Measurements from ENCODE around the gene B4GALT1.
"Not testable (repeated sequence)": the region's sequence is repeated elsewhere in the genome, so short reads cannot be mapped to it uniquely, and the experiment has no call there.

Gene B4GALT1

GRCh38 chr9:33101104-33101951 lies 65.8 kb downstream of the B4GALT1 start:
- no peak for DNase-seq (ENCODE audit: low read depth)

GRCh38 chr9:33099754-33100153 lies 67.4 kb downstream of the B4GALT1 start:
- no peak for DNase-seq (ENCODE audit: low read depth)

GRCh38 chr9:33097192-33097591 lies 69.9 kb downstream of the B4GALT1 start:
- DNase-seq (ENCODE audit: low read depth), result no peak

- DNase-seq (ENCODE audit: low read depth), result no peak
Measured at GRCh38 chr9:33092634-33093033, 74.5 kb downstream of the B4GALT1 start.

- not testable (repeated sequence) for DNase-seq (ENCODE audit: low read depth)
Measured at GRCh38 chr9:33085672-33086071, 81.5 kb downstream of the B4GALT1 start.

- no peak for DNase-seq (ENCODE audit: low read depth)
Measured at GRCh38 chr9:33082538-33083326, 84.4 kb downstream of the B4GALT1 start.

GRCh38 chr9:33082128-33082527 lies 85.0 kb downstream of the B4GALT1 start:
- DNase-seq (ENCODE audit: low read depth), result no peak

GRCh38 chr9:33081128-33081851 lies 85.8 kb downstream of the B4GALT1 start:
- DNase-seq (ENCODE audit: low read depth), result peak; percentile 54

GRCh38 chr9:33080534-33080933 lies 86.6 kb downstream of the B4GALT1 start:
- DNase-seq (ENCODE audit: low read depth), result no peak

GRCh38 chr9:33076046-33077004 lies 90.8 kb downstream of the B4GALT1 start, which contains the start of gene SMU1:
SMU1 (minus strand) TSS chr9:33076674; CDS start chr9:33076608, 66 bp downstream.
- DNase-seq (ENCODE audit: low read depth), result peak; percentile 92

GRCh38 chr9:33068991-33069390 lies 98.1 kb downstream of the B4GALT1 start:
- DNase-seq (ENCODE audit: low read depth), result no peak

GRCh38 chr9:33065157-33066076 lies 101.7 kb downstream of the B4GALT1 start:
- DNase-seq (ENCODE audit: low read depth), result no peak
